K562 (cell line): ENCODE data around the gene P2RX3. TPM values are rescaled to one million over a fixed set of nuclear protein-coding genes. Genes with fewer than 3 reads are reported as not detected.

ENCODE experiments used
- ATAC-seq: fragments of 200-7000 bp; cut with Tn5 transposase; 3 replicates; pipeline ENCODE4 v1.9.1; 2020; ENCODE audit warnings: moderate library complexity
- BruUV-seq: library from RNA; stranded (reverse); fragments of 400-500 nt; replicated peaks from 2 replicates; lab custom pipeline; 2021; lab: Mats Ljungman, UMichigan
- CTCF ChIA-PET: fragments of 300-600 bp; formaldehyde crosslinking; extraction: SDS; loops from one replicate; lab custom pipeline; 2021; ENCODE audit warnings: low intra/inter-chr PET ratio; lab: Yijun Ruan, JAX
- POLR2A ChIA-PET: fragments of 300-600, 350-650 bp; sonication (Branson Sonifier 250); formaldehyde crosslinking; extraction: SDS; loops from one replicate; lab custom pipeline; 2021; ENCODE audit warnings: antibody characterized with exemption, inconsistent platforms; lab: Yijun Ruan, JAX
- DNase-seq, 4 experiments: peaks; one replicate each; pipeline versions ENCODE4 v3.0.0 to v3.0.0-alpha.2; 2011 to 2018; ENCODE audit warnings: low spot score in 3 of 4, mixed read lengths in 3 of 4; ENCODE audit errors: extremely low read depth in 1 of 4
- FAIRE-seq: peaks from 2 replicates; lab custom pipeline; 2011; peaks lifted over from hg19 to GRCh38; lab: Jason Lieb, UNC
- H2AFZ ChIP-seq: 2 replicates; pipeline ENCODE4 v1.6.0; 2011; ENCODE audit warnings: low read depth, low read length, control low read depth, inconsistent platforms
- H3K27ac ChIP-seq: fragments of 200-600 bp; 3 replicates; pipeline ENCODE4 v1.8.0; 2011; ENCODE audit warnings: low read depth, mild to moderate bottlenecking, control low read depth, inconsistent platforms, low read length, moderate library complexity, mixed read lengths; ENCODE audit errors: extremely low read depth
- H3K27me3 ChIP-seq, 2 experiments: fragments of 300-600 bp in 1 of 2; 2 replicates in 1 of 2; 3 replicates in 1 of 2; pipeline versions ENCODE4 v1.6.0 to v1.8.0; 2011; ENCODE audit warnings: inconsistent platforms in 2 of 2, low read length in 2 of 2, mild to moderate bottlenecking in 1 of 2, mixed read lengths in 1 of 2, moderate library complexity in 1 of 2; ENCODE audit not compliant: control insufficient read depth in 2 of 2, insufficient read depth in 2 of 2
- H3K36me3 ChIP-seq: fragments of 300-600 bp; 3 replicates; pipeline ENCODE4 v1.8.0; 2011; ENCODE audit warnings: mild to moderate bottlenecking, low read length, inconsistent platforms; ENCODE audit not compliant: control insufficient read depth, insufficient read depth
- H3K4me1 ChIP-seq, 2 experiments: fragments of 200-600 bp in 1 of 2; replicated peaks in 1 of 2; 2 replicates in 1 of 2; 3 replicates in 1 of 2; pipeline versions ENCODE4 v1.5.1 to v1.8.0; 2011; ENCODE audit warnings: inconsistent platforms in 2 of 2, low read length in 2 of 2, mild to moderate bottlenecking in 1 of 2, mixed read lengths in 1 of 2, moderate library complexity in 1 of 2; ENCODE audit not compliant: control insufficient read depth in 2 of 2, insufficient read depth in 2 of 2
- H3K4me2 ChIP-seq: 2 replicates; pipeline ENCODE4 v1.6.1; 2011; ENCODE audit warnings: low read length, control low read depth, inconsistent platforms, mixed read lengths; ENCODE audit not compliant: insufficient read depth
- H3K4me3 ChIP-seq: fragments of 200-600 bp; sonication (generic), shearing (Covaris generic); 2 replicates; pipeline ENCODE4 v1.5.1; 2016; ENCODE audit warnings: control low read depth, inconsistent platforms
- H3K79me2 ChIP-seq: fragments of 200-600 bp; 3 replicates; pipeline ENCODE4 v1.8.0; 2011; ENCODE audit warnings: low read length, inconsistent platforms; ENCODE audit not compliant: control insufficient read depth, insufficient read depth
- H3K9ac ChIP-seq, 2 experiments: 2 replicates each; pipeline versions ENCODE4 v1.6.0 to v1.6.1; 2011; ENCODE audit warnings: low read depth in 2 of 2, low read length in 2 of 2, control low read depth in 1 of 2, inconsistent platforms in 1 of 2, mild to moderate bottlenecking in 1 of 2, mixed read lengths in 1 of 2; ENCODE audit not compliant: insufficient read depth in 1 of 2
- H3K9me1 ChIP-seq: one replicate; pipeline ENCODE4 v1.6.0; 2011; ENCODE audit warnings: inconsistent platforms, mild to moderate bottlenecking, low read length, moderate library complexity; ENCODE audit not compliant: control insufficient read depth, insufficient read depth
- H3K9me3 ChIP-seq: replicated peaks from 2 replicates; pipeline ENCODE4 v1.5.1; 2011; ENCODE audit warnings: low read depth, low read length, inconsistent platforms; ENCODE audit not compliant: control insufficient read depth, insufficient read depth
- H4K20me1 ChIP-seq: replicated peaks from 2 replicates; pipeline ENCODE4 v1.6.1; 2011; ENCODE audit warnings: low read length, inconsistent platforms, mixed read lengths; ENCODE audit not compliant: control insufficient read depth, insufficient read depth
- HMBOX1 ChIP-seq: sonication (generic); IDR thresholded peaks from 2 replicates; pipeline ENCODE4 v1.6.1; 2016
- RUNX1 ChIP-seq: sonication (generic); IDR thresholded peaks from 2 replicates; pipeline ENCODE4 v1.6.1; 2016; ENCODE audit warnings: antibody characterized with exemption, low read depth
- SMARCA4 ChIP-seq: fragments of 450-650 bp; IDR thresholded peaks from 2 replicates; pipeline ENCODE4 v1.6.1; 2016
- SPI1 ChIP-seq: IDR thresholded peaks from 2 replicates; pipeline ENCODE4 v1.6.1; 2011; ENCODE audit warnings: low read depth, low read length, control low read depth, borderline replicate concordance
- ZHX1 ChIP-seq: fragments of 150-350 bp; conservative IDR thresholded peaks from 2 replicates; pipeline ENCODE4 v1.6.1; 2014; ENCODE audit warnings: low read length
- ZNF592 ChIP-seq: fragments of 450-650 bp; IDR thresholded peaks from 2 replicates; pipeline ENCODE4 v1.6.1; 2017; ENCODE audit warnings: antibody characterized with exemption, mild to moderate bottlenecking
- ZNF699 ChIP-seq: fragments of 250-450 bp; sonication (Bioruptor Pico); IDR thresholded peaks from 2 replicates; pipeline ENCODE4 v1.8.0; 2021; ENCODE audit warnings: mild to moderate bottlenecking, moderate library complexity; ENCODE audit not compliant: insufficient replicate concordance
- in situ Hi-C: fragments of 300-500 bp; cut with MboI; formaldehyde crosslinking; loops from 4 replicates; pipeline ENCODE4 v1.15.0; 2018; ENCODE audit warnings: inconsistent platforms, mixed read lengths
- intact Hi-C: fragments of 100-400 bp; cut with micrococcal nuclease; formaldehyde crosslinking; loops from 2 replicates; pipeline ENCODE4 v1.14.2; 2022
- polyA plus RNA-seq, 8 experiments: library from polyadenylated mRNA; depleted of rRNA in 4 of 8; stranded (reverse) in 5 of 8; unstranded in 3 of 8; fragments of >200 nt; fragmentation: Nextera tagmentation in 2 of 8; fragmentation: Illumina TruSeq in 1 of 8; extraction: Ambion mirVana in 2 of 8; extraction: Trizol in 1 of 8; gene quantifications; 2 replicates each; pipeline versions ENCODE4 v1.2.1 to v1.2.3, GENCODE V29; 2011 to 2014; ENCODE audit warnings: inconsistent platforms in 1 of 8, missing spikeins in 1 of 8
- total RNA-seq, 7 experiments: library from RNA; depleted of rRNA in 6 of 7; stranded (reverse); fragments of >200 nt in 6 of 7; fragmentation: Illumina TruSeq in 2 of 7; extraction: Trizol in 2 of 7; gene quantifications; 2 replicates each; pipeline versions ENCODE4 v1.2.1 to v1.2.3, GENCODE V29; 2011 to 2021; ENCODE audit warnings: low replicate concordance in 1 of 7

P2RX3 gene
- total and polyA plus RNA-seq, 9 of the 15 experiments (the other 6 are each of a cell fraction or from before 2014, with no cell fraction given): not detected

- no peaks in the 10 kb centered on the region for H3K9me1 ChIP-seq
- H3K4me1 ChIP-seq: peaks cover 3 to 8% of the 10 kb centered on the region in 2 experiments; a peak in 4 of 5 replicates
- no peak overlapping the region for H3K4me3 ChIP-seq
- DNase-seq: no peak
- no peak for ATAC-seq
- no TSS peak for BruUV-seq
- intact Hi-C loops: no loop called here
- CTCF ChIA-PET: no interaction called here
- H3K27ac ChIP-seq: no peak overlapping the region
- H3K9me3 ChIP-seq: no peaks in the 10 kb centered on the region
- FAIRE-seq: no peak
- TF ChIP-seq SPI1 (no peak), ZNF699 (CRISPR knock-in tag) (no peak), ZHX1 (no peak), RUNX1 (no peak), ZNF592 (no peak), SMARCA4 (no peak), HMBOX1 (no peak)
- H4K20me1 ChIP-seq: peaks cover 4% of the 10 kb centered on the region
- H3K4me2 ChIP-seq: no peak overlapping the region
- in situ Hi-C loops: no loop called here
- no peak overlapping the region for H2AFZ ChIP-seq
- H3K27me3 ChIP-seq: no peaks in the 10 kb centered on the region
- H3K9ac ChIP-seq: no peak overlapping the region
- POLR2A ChIA-PET: no interaction called here
- peaks cover 14% of the 10 kb centered on the region; the same call in 2 of the 3 replicates for H3K79me2 ChIP-seq
- H3K36me3 ChIP-seq: peaks cover 95% of the 10 kb centered on the region
Measured at GRCh38 chr11:57410287-57410686, 72.1 kb downstream of the P2RX3 start.
